ENCODE results near the gene TRPM6.

GRCh38 chr9:74875656-74876055 is 12.1 kb downstream of the TRPM6 start:
- no peak for TF ChIP-seq EZH2 (IDR thresholded peaks at IDR 0.05; ENCODE audit: insufficient read depth, poor library complexity, severe bottlenecking)
- no peak for TF ChIP-seq EZH2phosphoT487 (IDR thresholded peaks at IDR 0.05; ENCODE audit: insufficient read depth, low read depth)
